ENCODE results near the gene SLFN12L.

- no peak for TF ChIP-seq PATZ1 (CRISPR knock-in tag; IDR thresholded peaks at IDR 0.05; ENCODE audit: borderline replicate concordance)
- no peak for TF ChIP-seq TOX (CRISPR knock-in tag; IDR thresholded peaks at IDR 0.05; ENCODE audit: borderline replicate concordance)
- no peak for TF ChIP-seq ZNF8 (CRISPR knock-in tag; IDR thresholded peaks at IDR 0.05)
- TF ChIP-seq RARB (CRISPR knock-in tag; IDR thresholded peaks at IDR 0.05): no peak
- TF ChIP-seq GLIS3 (CRISPR knock-in tag; IDR thresholded peaks at IDR 0.05): no peak
- TF ChIP-seq ARNTL (CRISPR knock-in tag; IDR thresholded peaks at IDR 0.05; ENCODE audit: borderline replicate concordance, low read depth): no peak
- TF ChIP-seq ESRRG (CRISPR knock-in tag; IDR thresholded peaks at IDR 0.05): no peak
- TF ChIP-seq ZFP3 (CRISPR knock-in tag; IDR thresholded peaks at IDR 0.05): no peak
- no peak for TF ChIP-seq ISL1 (CRISPR knock-in tag; IDR thresholded peaks at IDR 0.05)
- TF ChIP-seq ZFP30 (CRISPR knock-in tag; IDR thresholded peaks at IDR 0.05): no peak
- TF ChIP-seq ZC3H10 (CRISPR knock-in tag; IDR thresholded peaks at IDR 0.05): no peak
Measured at GRCh38 chr17:35496451-35497290, 40.8 kb downstream of the SLFN12L start.
